Breast epithelium (tissue), 3 donors: Measurements from ENCODE around the gene RFTN1.

Experiments used
- POLR2A ChIP-seq: fragments of 450-650 bp; IDR thresholded peaks from one replicate; pipeline ENCODE4 v1.6.1; 2016; ENCODE audit warnings: antibody characterized with exemption, mild to moderate bottlenecking, moderate library complexity
- POLR2AphosphoS5 ChIP-seq, 3 donors: sonication (generic); formaldehyde crosslinking; IDR thresholded peaks; one replicate each; pipeline ENCODE4 v1.6.1; 2017; ENCODE audit warnings: antibody characterized with exemption in 3 of 3
- TF ChIP-seq, protein P1 (sequence below), 3 donors: fragments of 450-650 bp; IDR thresholded peaks; one replicate each; pipeline ENCODE4 v1.5.1; 2016 to 2017; ENCODE audit warnings: antibody characterized with exemption in 3 of 3, mild to moderate bottlenecking in 3 of 3, moderate library complexity in 3 of 3

DNA sequence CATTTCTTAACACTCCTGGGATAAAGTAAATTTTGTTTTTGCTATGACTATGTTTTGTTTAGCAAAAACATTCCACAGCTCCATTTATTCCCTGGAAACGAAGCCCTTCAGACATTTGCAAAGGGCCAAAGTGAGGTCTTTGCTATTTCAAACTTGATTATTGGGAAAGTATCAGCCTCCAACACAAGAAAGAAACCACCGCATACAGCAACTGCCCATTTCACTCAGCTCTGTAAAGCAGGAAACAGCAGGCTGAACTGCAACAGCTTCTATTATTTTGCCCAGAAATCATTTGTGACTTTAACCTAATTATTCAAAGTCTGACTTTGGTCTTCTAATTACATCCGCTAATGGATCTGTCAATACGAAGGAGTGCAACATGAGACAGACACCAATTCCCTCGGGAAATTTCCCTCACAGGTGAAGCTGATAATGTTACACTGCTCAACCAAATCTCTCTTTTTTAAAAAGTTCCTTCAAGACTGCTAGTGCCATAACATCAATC lies 72.1 kb downstream of the RFTN1 start:
- TF ChIP-seq, protein P1, sequence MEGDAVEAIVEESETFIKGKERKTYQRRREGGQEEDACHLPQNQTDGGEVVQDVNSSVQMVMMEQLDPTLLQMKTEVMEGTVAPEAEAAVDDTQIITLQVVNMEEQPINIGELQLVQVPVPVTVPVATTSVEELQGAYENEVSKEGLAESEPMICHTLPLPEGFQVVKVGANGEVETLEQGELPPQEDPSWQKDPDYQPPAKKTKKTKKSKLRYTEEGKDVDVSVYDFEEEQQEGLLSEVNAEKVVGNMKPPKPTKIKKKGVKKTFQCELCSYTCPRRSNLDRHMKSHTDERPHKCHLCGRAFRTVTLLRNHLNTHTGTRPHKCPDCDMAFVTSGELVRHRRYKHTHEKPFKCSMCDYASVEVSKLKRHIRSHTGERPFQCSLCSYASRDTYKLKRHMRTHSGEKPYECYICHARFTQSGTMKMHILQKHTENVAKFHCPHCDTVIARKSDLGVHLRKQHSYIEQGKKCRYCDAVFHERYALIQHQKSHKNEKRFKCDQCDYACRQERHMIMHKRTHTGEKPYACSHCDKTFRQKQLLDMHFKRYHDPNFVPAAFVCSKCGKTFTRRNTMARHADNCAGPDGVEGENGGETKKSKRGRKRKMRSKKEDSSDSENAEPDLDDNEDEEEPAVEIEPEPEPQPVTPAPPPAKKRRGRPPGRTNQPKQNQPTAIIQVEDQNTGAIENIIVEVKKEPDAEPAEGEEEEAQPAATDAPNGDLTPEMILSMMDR (IDR thresholded peaks at IDR 0.05), result no peak
- TF ChIP-seq POLR2A, result no peak
- no peak for TF ChIP-seq POLR2AphosphoS5 (IDR thresholded peaks at IDR 0.05)
